ENCODE results near the gene TNS4.

TNS4 gene

GRCh38 chr17:40541060-40541872, 39.8 kb upstream of the TNS4 start:
- Histone ChIP-seq H3K27ac (replicated peaks) (no peak overlapping the region), H3K27me3 (ENCODE audit: insufficient read depth, poor library complexity, severe bottlenecking) (peaks cover 1% of the 10 kb centered on the region), H3K4me3 (replicated peaks; ENCODE audit: insufficient read depth, low read length) (no peak overlapping the region)
- no peak for DNase-seq (ENCODE audit: low read depth in 1 of 2, low spot score in 1 of 2)
- TF ChIP-seq REST (IDR thresholded peaks at IDR 0.05; ENCODE audit: insufficient replicate concordance, low read depth), result no peak

- TF ChIP-seq REST (IDR thresholded peaks at IDR 0.05; ENCODE audit: insufficient replicate concordance, low read depth) (no peak), SPI1 (IDR thresholded peaks at IDR 0.05; ENCODE audit: borderline replicate concordance, low read depth) (no peak), GABPA (IDR thresholded peaks at IDR 0.05; ENCODE audit: low read depth) (no peak), CTCF (IDR thresholded peaks at IDR 0.05; ENCODE audit: insufficient read depth, low read length) (no peak), POLR2AphosphoS5 (IDR thresholded peaks at IDR 0.05; ENCODE audit: low read depth) (no peak)
- no peak for DNase-seq (ENCODE audit: low read depth in 1 of 2, low spot score in 1 of 2)
- peaks cover 4% of the 10 kb centered on the region for H3K27me3 ChIP-seq (ENCODE audit: insufficient read depth, poor library complexity, severe bottlenecking)
- H3K4me3 ChIP-seq (replicated peaks; ENCODE audit: insufficient read depth, low read length), result no peak overlapping the region
- no peak overlapping the region for H3K27ac ChIP-seq (replicated peaks)
Measured at GRCh38 chr17:40540448-40540847, 39.0 kb upstream of the TNS4 start.

- Histone ChIP-seq H3K27me3 (ENCODE audit: insufficient read depth, poor library complexity, severe bottlenecking) (peaks cover 4% of the 10 kb centered on the region), H3K27ac (replicated peaks) (no peak overlapping the region)
Measured at GRCh38 chr17:40539711-40540411, 38.4 kb upstream of the TNS4 start.

More at GRCh38 chr17:40539711-40540411, 38.4 kb upstream of the TNS4 start:
- no peak for DNase-seq (ENCODE audit: low read depth in 1 of 2, low spot score in 1 of 2)
- no peak overlapping the region for H3K4me3 ChIP-seq (replicated peaks; ENCODE audit: insufficient read depth, low read length)
- no peak for TF ChIP-seq POLR2AphosphoS5 (IDR thresholded peaks at IDR 0.05; ENCODE audit: low read depth)
- no peak for TF ChIP-seq SPI1 (IDR thresholded peaks at IDR 0.05; ENCODE audit: borderline replicate concordance, low read depth)
- TF ChIP-seq GABPA (IDR thresholded peaks at IDR 0.05; ENCODE audit: low read depth), result no peak
- no peak for TF ChIP-seq CTCF (IDR thresholded peaks at IDR 0.05; ENCODE audit: insufficient read depth, low read length)
- no peak for TF ChIP-seq REST (IDR thresholded peaks at IDR 0.05; ENCODE audit: insufficient replicate concordance, low read depth)

Data from HL-60 (cell line).